ENCODE data around the gene MYH6. TPM values are rescaled to one million over a fixed set of nuclear protein-coding genes. Genes with fewer than 3 reads are reported as not detected.
A peak's percentile ranks its signal among the peaks of the same experiment; 100 is the strongest.

Gene MYH6
- total RNA-seq, 4 donors from 2014 or later, result 20.4 to 1,496 (median 303) TPM

DNA sequence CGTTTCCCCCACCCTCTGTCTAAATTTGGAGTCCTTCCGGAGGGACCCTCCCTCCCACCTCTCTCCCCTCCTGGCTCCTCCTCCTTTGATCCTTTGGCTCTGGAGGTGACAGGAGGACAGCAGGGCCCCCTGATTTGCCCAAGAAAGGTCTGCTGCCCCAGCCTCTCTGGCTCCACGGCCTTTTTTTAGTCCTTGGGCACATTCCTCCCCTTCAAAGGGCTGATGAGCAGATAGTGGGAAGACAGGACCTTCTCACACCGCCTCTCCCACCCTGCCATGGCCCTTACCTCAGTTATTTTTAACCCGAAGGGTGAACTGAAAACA lies 196 bp upstream of the MYH6 start:
- H3K36me3 ChIP-seq, result no peaks in the 10 kb centered on the region
- peak overlapping the region; percentile 79 to 90 (median 84) for H3K27ac ChIP-seq
- H3K4me1 ChIP-seq, result peaks cover 10 to 55% of the 10 kb centered on the region in 2 donors
- DNase-seq (peak in 1 of 2 donors; percentile 72), ATAC-seq (peak in 1 of 2 donors; percentile 5)
- intact Hi-C loops (cut with DNase I; ENCODE audit: low total_unique reads), result no loop called here
- H3K9me3 ChIP-seq, result no peaks in the 10 kb centered on the region
- no peaks in the 10 kb centered on the region for H3K27me3 ChIP-seq
- H3K4me3 ChIP-seq, result peak overlapping the region in 1 of 4 donors; percentile 47
- in situ Hi-C loops (cut with MboI; ENCODE audit: low sequenced_read_pairs in 4 of 4), result no loop called here
- TF ChIP-seq POLR2A (IDR thresholded peaks at IDR 0.05), result no peak
- TF ChIP-seq, protein P1, sequence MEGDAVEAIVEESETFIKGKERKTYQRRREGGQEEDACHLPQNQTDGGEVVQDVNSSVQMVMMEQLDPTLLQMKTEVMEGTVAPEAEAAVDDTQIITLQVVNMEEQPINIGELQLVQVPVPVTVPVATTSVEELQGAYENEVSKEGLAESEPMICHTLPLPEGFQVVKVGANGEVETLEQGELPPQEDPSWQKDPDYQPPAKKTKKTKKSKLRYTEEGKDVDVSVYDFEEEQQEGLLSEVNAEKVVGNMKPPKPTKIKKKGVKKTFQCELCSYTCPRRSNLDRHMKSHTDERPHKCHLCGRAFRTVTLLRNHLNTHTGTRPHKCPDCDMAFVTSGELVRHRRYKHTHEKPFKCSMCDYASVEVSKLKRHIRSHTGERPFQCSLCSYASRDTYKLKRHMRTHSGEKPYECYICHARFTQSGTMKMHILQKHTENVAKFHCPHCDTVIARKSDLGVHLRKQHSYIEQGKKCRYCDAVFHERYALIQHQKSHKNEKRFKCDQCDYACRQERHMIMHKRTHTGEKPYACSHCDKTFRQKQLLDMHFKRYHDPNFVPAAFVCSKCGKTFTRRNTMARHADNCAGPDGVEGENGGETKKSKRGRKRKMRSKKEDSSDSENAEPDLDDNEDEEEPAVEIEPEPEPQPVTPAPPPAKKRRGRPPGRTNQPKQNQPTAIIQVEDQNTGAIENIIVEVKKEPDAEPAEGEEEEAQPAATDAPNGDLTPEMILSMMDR (IDR thresholded peaks at IDR 0.05 in 4 of 5, conservative IDR thresholded peaks at IDR 0.05 in 1 of 5), result no peak

DNA sequence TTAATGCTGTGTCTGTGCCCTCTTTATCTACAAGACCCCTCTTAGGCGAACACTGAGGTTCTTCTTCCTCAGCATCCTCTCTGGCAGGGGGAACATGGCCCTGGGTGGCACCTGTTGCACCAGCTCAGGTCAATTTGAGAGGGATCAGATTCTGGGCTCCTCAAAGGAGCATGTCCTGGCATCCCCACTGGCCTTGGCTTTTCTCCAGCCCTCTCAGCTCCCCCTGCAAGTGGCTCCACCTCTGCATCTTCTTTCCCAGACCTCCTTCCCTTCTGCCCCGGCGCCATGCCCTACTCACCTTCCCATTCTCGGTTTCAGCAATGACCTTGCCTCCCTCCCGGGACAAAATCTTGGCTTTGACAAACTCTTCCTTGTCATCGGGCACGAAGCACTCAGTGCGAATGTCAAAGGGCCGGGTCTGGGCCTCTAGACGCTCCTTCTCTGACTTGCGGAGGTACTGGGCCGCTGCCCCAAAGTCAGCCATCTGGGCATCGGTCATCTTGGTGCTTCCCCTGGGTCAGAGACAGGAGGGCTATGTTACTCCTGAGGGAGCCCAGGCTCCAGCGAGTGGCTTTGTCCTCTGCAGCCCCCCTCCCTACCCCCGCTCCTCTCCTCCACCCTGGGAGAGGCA lies 1.2 kb downstream of the MYH6 start:
- intact Hi-C loops (cut with DNase I; ENCODE audit: low total_unique reads) (loop anchor here (2.0 kb wide), 1 partner anchor 38 kb away; no protein-coding TSS in a partner anchor), in situ Hi-C loops (cut with MboI; ENCODE audit: low sequenced_read_pairs in 4 of 4) (no loop called here)
- H3K4me3 ChIP-seq, result peak overlapping the region in 2 of 4 donors; percentile 18 to 47
- ATAC-seq (peak in 1 of 2 donors; percentile 1), DNase-seq (peak; percentile 38 to 77)
- H3K27ac ChIP-seq, result peak overlapping the region; percentile 79 to 90 (median 84)
- TF ChIP-seq POLR2A (IDR thresholded peaks at IDR 0.05), result no peak
- TF ChIP-seq, protein P1 (IDR thresholded peaks at IDR 0.05 in 4 of 5, conservative IDR thresholded peaks at IDR 0.05 in 1 of 5), result no peak
- peaks cover 10 to 47% of the 10 kb centered on the region in 2 donors for H3K4me1 ChIP-seq
- no peaks in the 10 kb centered on the region for H3K27me3 ChIP-seq
- no peaks in the 10 kb centered on the region for H3K36me3 ChIP-seq
- no peaks in the 10 kb centered on the region for H3K9me3 ChIP-seq

DNA sequence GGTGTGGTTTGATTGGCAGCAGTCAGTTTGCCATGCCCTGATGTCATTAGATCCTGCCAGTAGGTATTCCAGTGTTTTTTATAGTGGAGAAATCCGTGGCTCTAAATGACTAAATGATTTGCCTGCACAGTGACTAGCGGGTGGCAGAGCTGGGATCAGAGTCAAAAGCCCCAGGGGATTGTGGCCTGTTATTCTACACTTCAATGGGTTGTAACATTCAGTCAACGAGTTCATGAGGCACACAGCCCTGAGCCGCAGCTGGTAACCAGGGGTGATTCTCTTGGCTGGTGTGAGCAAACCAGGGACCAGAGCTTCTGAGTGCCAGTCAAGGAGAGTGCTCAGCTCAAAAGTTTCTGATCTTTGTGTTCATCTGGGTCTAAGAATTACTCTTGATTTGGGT lies 1.8 kb downstream of the MYH6 start:
- Histone ChIP-seq H3K27ac (peak overlapping the region; percentile 79 to 90 (median 84)), H3K4me1 (peaks cover 10 to 41% of the 10 kb centered on the region in 2 donors), H3K27me3 (no peaks in the 10 kb centered on the region), H3K4me3 (peak overlapping the region in 2 of 4 donors; percentile 18 to 47), H3K36me3 (no peaks in the 10 kb centered on the region), H3K9me3 (no peaks in the 10 kb centered on the region)
- DNase-seq (peak in 1 of 2 donors; percentile 62), ATAC-seq (peak; percentile 2 to 38)
- no peak for TF ChIP-seq POLR2A (IDR thresholded peaks at IDR 0.05)
- TF ChIP-seq, protein P1 (IDR thresholded peaks at IDR 0.05 in 4 of 5, conservative IDR thresholded peaks at IDR 0.05 in 1 of 5), result no peak
- in situ Hi-C loops (cut with MboI; ENCODE audit: low sequenced_read_pairs in 4 of 4), result no loop called here
- intact Hi-C loops (cut with DNase I; ENCODE audit: low total_unique reads), result loop anchor here (2.0 kb wide), 1 partner anchor 39 kb away; no protein-coding TSS in a partner anchor

GRCh38 chr14:23405516-23406025 lies 2.5 kb downstream of the MYH6 start:
- DNase-seq (peak in 1 of 2 donors; percentile 47), ATAC-seq (no peak)
- H3K27ac ChIP-seq, result peak overlapping the region; percentile 79 to 90 (median 84)
- no peaks in the 10 kb centered on the region for H3K27me3 ChIP-seq
- peaks cover 10 to 34% of the 10 kb centered on the region in 2 donors for H3K4me1 ChIP-seq
- in situ Hi-C loops (cut with MboI; ENCODE audit: low sequenced_read_pairs in 4 of 4), result no loop called here
- intact Hi-C loops (cut with DNase I; ENCODE audit: low total_unique reads), result loop anchor here (2.0 kb wide), 1 partner anchor 39 kb away; no protein-coding TSS in a partner anchor
- H3K9me3 ChIP-seq, result no peaks in the 10 kb centered on the region
- H3K36me3 ChIP-seq, result no peaks in the 10 kb centered on the region
- peak overlapping the region in 1 of 4 donors; percentile 47 for H3K4me3 ChIP-seq
- TF ChIP-seq POLR2A (IDR thresholded peaks at IDR 0.05), result no peak
- TF ChIP-seq, protein P1 (IDR thresholded peaks at IDR 0.05 in 4 of 5, conservative IDR thresholded peaks at IDR 0.05 in 1 of 5), result no peak
